Measurements from ENCODE around the gene SOBP. TPM values are rescaled to one million over a fixed set of nuclear protein-coding genes. Genes with fewer than 3 reads are reported as not detected.

The SOBP gene
- total RNA-seq, 1 experiment from 2014 or later: 0.22 TPM

DNA sequence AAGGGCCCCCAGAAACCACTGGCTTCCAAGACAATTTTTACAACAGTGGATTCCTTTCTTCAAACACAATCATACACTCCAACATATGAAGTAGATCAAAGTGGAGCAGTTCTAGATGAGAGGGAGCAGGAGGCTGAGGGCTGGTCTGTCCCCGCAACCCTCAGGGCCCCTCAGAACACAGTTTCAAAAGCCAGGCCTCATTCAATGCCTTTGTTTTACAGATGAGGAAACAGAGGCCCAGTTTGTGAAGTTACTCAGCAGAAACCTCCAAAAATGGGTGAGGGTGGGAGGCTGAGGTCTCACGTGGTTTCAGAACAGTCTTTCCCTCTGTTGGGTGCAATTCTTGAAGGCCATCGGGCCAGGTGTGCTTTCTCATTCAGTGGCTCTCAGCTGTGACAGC, 199.3 kb downstream of the SOBP start:
- CTCF ChIA-PET: no interaction called here
- no peak overlapping the region for H3K27ac ChIP-seq

DNA sequence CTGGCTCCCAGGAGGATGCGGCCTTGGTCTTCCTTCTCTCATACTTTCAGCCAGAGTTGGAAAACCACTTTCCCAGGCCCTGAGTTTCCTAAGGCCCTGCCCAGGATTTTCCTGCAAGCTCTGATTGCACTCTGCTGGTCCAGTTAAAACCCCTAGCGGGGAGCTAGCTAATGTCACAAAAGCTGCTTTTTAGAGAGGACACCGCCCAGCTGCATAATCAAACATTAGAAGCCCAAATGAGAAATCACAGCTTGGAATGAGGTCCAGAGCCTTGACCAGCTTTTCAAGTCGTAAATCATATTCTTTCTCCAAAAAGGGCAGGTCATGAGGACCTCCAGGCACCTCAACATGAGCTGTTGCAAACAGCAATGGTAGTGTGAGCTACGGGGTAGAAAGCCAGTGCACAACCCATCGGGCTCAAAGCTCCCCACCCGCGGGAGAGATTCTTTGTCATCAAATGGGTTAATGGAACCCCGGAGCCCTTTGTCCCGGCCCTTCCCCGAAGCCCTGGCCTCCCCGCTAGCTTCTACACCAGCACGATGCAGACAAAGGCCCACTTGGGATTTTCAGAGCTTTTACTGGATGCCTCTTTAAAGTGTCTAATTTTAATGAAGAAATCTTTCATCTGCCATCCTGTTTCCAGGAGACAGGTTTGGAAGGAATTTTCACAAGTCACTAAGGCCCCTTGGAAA, 200.2 kb downstream of the SOBP start:
- ChIA-PET CTCF (interaction anchor here (0.6 kb wide), 1 partner anchor 18 kb away, joined by 3 read pairs; no protein-coding TSS in a partner anchor), POLR2A (ENCODE audit: unreplicated experiment) (no interaction called here)
- Histone ChIP-seq H3K36me3 (ENCODE audit: low read depth) (no peaks in the 10 kb centered on the region), H3F3A (ENCODE audit: insufficient read depth, low read depth) (no peaks in the 10 kb centered on the region), H3K9me3 (ENCODE audit: insufficient read depth, low read depth) (no peaks in the 10 kb centered on the region), H3K4me2 (no peak overlapping the region), H4K20me1 (ENCODE audit: insufficient read depth) (no peaks in the 10 kb centered on the region), H3K4me3 (no peak overlapping the region), H3K4me1 (replicated peaks; ENCODE audit: insufficient read depth) (no peaks in the 10 kb centered on the region), H3K9me2 (ENCODE audit: insufficient read depth) (no peaks in the 10 kb centered on the region), H3K27ac (no peak overlapping the region), H2AFZ (no peak overlapping the region), H3K27me3 (ENCODE audit: insufficient read depth, low read depth) (no peaks in the 10 kb centered on the region), H3K79me2 (ENCODE audit: low read depth) (no peaks in the 10 kb centered on the region)
- intact Hi-C loops (cut with micrococcal nuclease; ENCODE audit: unreplicated experiment): no loop called here
- DNase-seq: no peak
- TF ChIP-seq EZH2 (IDR thresholded peaks at IDR 0.05; ENCODE audit: low read depth): no peak
- no TSS peak for BruUV-seq (replicated peaks)

More for the DNA sequence above, 199.3 kb downstream of the SOBP start:
- POLR2A ChIA-PET (ENCODE audit: unreplicated experiment): no interaction called here
- Histone ChIP-seq H3K4me3 (no peak overlapping the region), H3K4me1 (replicated peaks; ENCODE audit: insufficient read depth) (no peaks in the 10 kb centered on the region), H4K20me1 (ENCODE audit: insufficient read depth) (no peaks in the 10 kb centered on the region), H3K79me2 (ENCODE audit: low read depth) (no peaks in the 10 kb centered on the region), H2AFZ (no peak overlapping the region), H3K4me2 (no peak overlapping the region), H3K9me2 (ENCODE audit: insufficient read depth) (no peaks in the 10 kb centered on the region), H3K9me3 (ENCODE audit: insufficient read depth, low read depth) (no peaks in the 10 kb centered on the region), H3K36me3 (ENCODE audit: low read depth) (no peaks in the 10 kb centered on the region), H3F3A (ENCODE audit: insufficient read depth, low read depth) (no peaks in the 10 kb centered on the region), H3K27me3 (ENCODE audit: insufficient read depth, low read depth) (no peaks in the 10 kb centered on the region)
- no peak for DNase-seq
- intact Hi-C loops (cut with micrococcal nuclease; ENCODE audit: unreplicated experiment): no loop called here
- BruUV-seq (replicated peaks): no TSS peak
- TF ChIP-seq, protein P1, sequence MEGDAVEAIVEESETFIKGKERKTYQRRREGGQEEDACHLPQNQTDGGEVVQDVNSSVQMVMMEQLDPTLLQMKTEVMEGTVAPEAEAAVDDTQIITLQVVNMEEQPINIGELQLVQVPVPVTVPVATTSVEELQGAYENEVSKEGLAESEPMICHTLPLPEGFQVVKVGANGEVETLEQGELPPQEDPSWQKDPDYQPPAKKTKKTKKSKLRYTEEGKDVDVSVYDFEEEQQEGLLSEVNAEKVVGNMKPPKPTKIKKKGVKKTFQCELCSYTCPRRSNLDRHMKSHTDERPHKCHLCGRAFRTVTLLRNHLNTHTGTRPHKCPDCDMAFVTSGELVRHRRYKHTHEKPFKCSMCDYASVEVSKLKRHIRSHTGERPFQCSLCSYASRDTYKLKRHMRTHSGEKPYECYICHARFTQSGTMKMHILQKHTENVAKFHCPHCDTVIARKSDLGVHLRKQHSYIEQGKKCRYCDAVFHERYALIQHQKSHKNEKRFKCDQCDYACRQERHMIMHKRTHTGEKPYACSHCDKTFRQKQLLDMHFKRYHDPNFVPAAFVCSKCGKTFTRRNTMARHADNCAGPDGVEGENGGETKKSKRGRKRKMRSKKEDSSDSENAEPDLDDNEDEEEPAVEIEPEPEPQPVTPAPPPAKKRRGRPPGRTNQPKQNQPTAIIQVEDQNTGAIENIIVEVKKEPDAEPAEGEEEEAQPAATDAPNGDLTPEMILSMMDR (conservative IDR thresholded peaks at IDR 0.05): no peak
- TF ChIP-seq EZH2 (IDR thresholded peaks at IDR 0.05; ENCODE audit: low read depth): no peak

DNA sequence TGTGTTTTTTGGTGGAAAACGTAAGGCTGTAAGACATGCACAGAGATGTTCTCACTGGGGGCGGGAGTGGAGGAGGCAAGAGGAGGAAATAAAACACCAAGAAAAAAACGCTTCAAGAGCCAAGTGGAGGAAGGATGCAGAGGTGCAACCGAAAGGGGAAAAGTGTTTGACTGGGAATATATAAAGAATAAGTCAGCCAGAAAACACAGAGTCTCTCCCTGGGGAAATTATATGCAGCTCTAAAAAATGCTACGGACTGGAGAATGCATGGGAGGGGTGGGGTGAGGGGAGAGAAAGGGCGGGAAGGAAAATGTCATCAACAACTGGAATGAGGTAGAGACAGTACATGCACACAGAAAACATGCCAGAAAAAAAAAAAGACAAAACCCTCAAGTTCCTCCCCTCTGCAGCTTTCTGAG, 200.7 kb downstream of the SOBP start:
- Histone ChIP-seq H3K36me3 (ENCODE audit: low read depth) (no peaks in the 10 kb centered on the region), H3K79me2 (ENCODE audit: low read depth) (no peaks in the 10 kb centered on the region), H3K9me2 (ENCODE audit: insufficient read depth) (no peaks in the 10 kb centered on the region), H3K4me2 (no peak overlapping the region), H4K20me1 (ENCODE audit: insufficient read depth) (no peaks in the 10 kb centered on the region), H2AFZ (no peak overlapping the region), H3K27me3 (ENCODE audit: insufficient read depth, low read depth) (no peaks in the 10 kb centered on the region), H3K4me3 (no peak overlapping the region), H3K9me3 (ENCODE audit: insufficient read depth, low read depth) (no peaks in the 10 kb centered on the region), H3K27ac (no peak overlapping the region), H3F3A (ENCODE audit: insufficient read depth, low read depth) (no peaks in the 10 kb centered on the region), H3K4me1 (replicated peaks; ENCODE audit: insufficient read depth) (no peaks in the 10 kb centered on the region)
- CTCF ChIA-PET: no interaction called here
- intact Hi-C loops (cut with micrococcal nuclease; ENCODE audit: unreplicated experiment): no loop called here
- POLR2A ChIA-PET (ENCODE audit: unreplicated experiment): no interaction called here
- no TSS peak for BruUV-seq (replicated peaks)
- no peak for DNase-seq
- no peak for TF ChIP-seq EZH2 (IDR thresholded peaks at IDR 0.05; ENCODE audit: low read depth)
- TF ChIP-seq, protein P1 (conservative IDR thresholded peaks at IDR 0.05): no peak

Measured in PC-9 (cell line).